MM.1S (cell line): ENCODE measurements around the gene MID1.

ENCODE experiments used
- DNase-seq: peaks from one replicate; pipeline ENCODE4 v3.0.0-alpha.2; 2015
- H2AFZ ChIP-seq: fragments of 300-600 bp; sonication (generic); 2 replicates; pipeline ENCODE4 v1.6.0; 2016; ENCODE audit warnings: antibody characterized with exemption, low read length
- H3F3A ChIP-seq: fragments of 300-600 bp; sonication (generic); 2 replicates; pipeline ENCODE4 v1.6.1; 2016; ENCODE audit warnings: mild to moderate bottlenecking, antibody characterized with exemption, low read length, moderate library complexity, mixed read lengths; ENCODE audit not compliant: insufficient read depth
- H3K27ac ChIP-seq: fragments of 300-600 bp; sonication (generic); 2 replicates; pipeline ENCODE4 v1.5.1; 2016; ENCODE audit warnings: mild to moderate bottlenecking, low read length
- H3K27me3 ChIP-seq: fragments of 300-600 bp; sonication (generic); replicated peaks from 2 replicates; pipeline ENCODE4 v1.6.0; 2016; ENCODE audit warnings: low read length; ENCODE audit not compliant: insufficient read depth
- H3K36me3 ChIP-seq: fragments of 300-600 bp; sonication (generic); replicated peaks from 2 replicates; pipeline ENCODE4 v1.6.1; 2016; ENCODE audit warnings: mild to moderate bottlenecking, low read length, mixed read lengths; ENCODE audit not compliant: insufficient read depth
- H3K4me1 ChIP-seq: fragments of 300-600 bp; sonication (generic); 2 replicates; pipeline ENCODE4 v1.6.1; 2016; ENCODE audit warnings: low read length, mixed read lengths
- H3K4me2 ChIP-seq: fragments of 300-600 bp; sonication (generic); 2 replicates; pipeline ENCODE4 v1.6.0; 2016; ENCODE audit warnings: low read depth, low read length
- H3K4me3 ChIP-seq: fragments of 300-600 bp; sonication (generic); 2 replicates; pipeline ENCODE4 v1.5.1; 2016; ENCODE audit warnings: low read length, mixed read lengths
- H3K79me2 ChIP-seq: fragments of 300-600 bp; sonication (generic); 2 replicates; pipeline ENCODE4 v1.6.1; 2016; ENCODE audit warnings: mixed run types, low read length, mixed read lengths
- H3K9ac ChIP-seq: fragments of 300-600 bp; sonication (generic); 2 replicates; pipeline ENCODE4 v1.6.1; 2016; ENCODE audit warnings: low read length, mixed read lengths
- H3K9me2 ChIP-seq: fragments of 300-600 bp; sonication (generic); replicated peaks from 2 replicates; pipeline ENCODE4 v1.6.1; 2016; ENCODE audit warnings: mild to moderate bottlenecking, low read length, mixed read lengths; ENCODE audit not compliant: insufficient read depth
- H3K9me3 ChIP-seq: fragments of 300-600 bp; sonication (generic); replicated peaks from 2 replicates; pipeline ENCODE4 v1.6.1; 2016; ENCODE audit warnings: mild to moderate bottlenecking, low read length, mixed read lengths; ENCODE audit not compliant: insufficient read depth
- H4K20me1 ChIP-seq: fragments of 300-600 bp; sonication (generic); 2 replicates; pipeline ENCODE4 v1.6.1; 2016; ENCODE audit warnings: mild to moderate bottlenecking, low read length, moderate library complexity, mixed read lengths; ENCODE audit not compliant: insufficient read depth
- CTCF ChIP-seq: fragments of 300-600 bp; sonication (generic); IDR thresholded peaks from 2 replicates; pipeline ENCODE4 v1.5.1; 2016; ENCODE audit warnings: antibody characterized with exemption, low read length, mixed read lengths
- EZH2 ChIP-seq: fragments of 300-600 bp; sonication (generic); optimal IDR thresholded peaks from 2 replicates; pipeline ENCODE3; 2017; ENCODE audit warnings: low read depth, mild to moderate bottlenecking, antibody characterized with exemption, low read length, mixed read lengths
- EZH2phosphoT487 ChIP-seq: fragments of 300-600 bp; sonication (generic); IDR thresholded peaks from 2 replicates; pipeline ENCODE4 v1.6.1; 2018; ENCODE audit warnings: antibody characterized with exemption, low read length

The MID1 gene

GRCh38 chrX:10526451-10526850, 93.9 kb downstream of the MID1 start:
- Histone ChIP-seq H3K79me2 (no peaks in the 10 kb centered on the region), H4K20me1 (no peaks in the 10 kb centered on the region), H3K27me3 (no peaks in the 10 kb centered on the region), H3K4me2 (no peak overlapping the region), H3F3A (no peaks in the 10 kb centered on the region), H3K27ac (no peak overlapping the region), H3K4me3 (no peak overlapping the region), H3K9me3 (no peaks in the 10 kb centered on the region), H2AFZ (no peak overlapping the region), H3K9ac (no peak overlapping the region), H3K36me3 (no peaks in the 10 kb centered on the region), H3K9me2 (no peaks in the 10 kb centered on the region), H3K4me1 (no peaks in the 10 kb centered on the region)
- DNase-seq, result no peak
- TF ChIP-seq EZH2, result no peak
- no peak for TF ChIP-seq CTCF
- TF ChIP-seq EZH2phosphoT487, result no peak

- Histone ChIP-seq H3K9me2 (no peaks in the 10 kb centered on the region), H3K4me1 (no peaks in the 10 kb centered on the region), H4K20me1 (no peaks in the 10 kb centered on the region), H3K36me3 (no peaks in the 10 kb centered on the region), H3K27me3 (no peaks in the 10 kb centered on the region), H2AFZ (no peak overlapping the region), H3K9me3 (no peaks in the 10 kb centered on the region), H3F3A (no peaks in the 10 kb centered on the region), H3K9ac (no peak overlapping the region), H3K4me2 (no peak overlapping the region), H3K79me2 (no peaks in the 10 kb centered on the region), H3K4me3 (no peak overlapping the region), H3K27ac (no peak overlapping the region)
- DNase-seq, result no peak
- TF ChIP-seq CTCF (no peak), EZH2 (no peak), EZH2phosphoT487 (no peak)
Observed at GRCh38 chrX:10525381-10526120, 94.8 kb downstream of the MID1 start.

- Histone ChIP-seq H3K9ac (no peak overlapping the region), H3K79me2 (no peaks in the 10 kb centered on the region), H3K27ac (no peak overlapping the region), H3K4me3 (no peak overlapping the region), H3K4me1 (no peaks in the 10 kb centered on the region), H3K36me3 (no peaks in the 10 kb centered on the region), H3K27me3 (no peaks in the 10 kb centered on the region), H2AFZ (no peak overlapping the region), H3K9me3 (no peaks in the 10 kb centered on the region), H3K9me2 (no peaks in the 10 kb centered on the region), H3K4me2 (no peak overlapping the region), H3F3A (no peaks in the 10 kb centered on the region), H4K20me1 (no peaks in the 10 kb centered on the region)
- TF ChIP-seq EZH2 (no peak), CTCF (no peak), EZH2phosphoT487 (no peak)
- DNase-seq, result no peak
Observed at GRCh38 chrX:10524578-10524977, 95.8 kb downstream of the MID1 start.
